Putamen (tissue), 1 donor: ENCODE results near the gene FBXW12.

Experiments
- DNase-seq: peaks from one replicate; pipeline ENCODE4 v3.0.0-alpha.2; 2016; ENCODE audit warnings: low spot score

The FBXW12 gene

GRCh38 chr3:48408823-48409281 is 36.8 kb downstream of the FBXW12 start:
- DNase-seq, result no peak

- no peak for DNase-seq
Observed at GRCh38 chr3:48409291-48410201, 37.5 kb downstream of the FBXW12 start.

- no peak for DNase-seq
Observed at GRCh38 chr3:48410205-48411040, 38.4 kb downstream of the FBXW12 start.

- no peak for DNase-seq
Observed at GRCh38 chr3:48411041-48411588, 39.1 kb downstream of the FBXW12 start.

- DNase-seq, result no peak
Observed at GRCh38 chr3:48411606-48412374, 39.8 kb downstream of the FBXW12 start.

GRCh38 chr3:48412375-48413001 is 40.5 kb downstream of the FBXW12 start:
- no peak for DNase-seq

GRCh38 chr3:48413086-48413485 is 41.1 kb downstream of the FBXW12 start:
- DNase-seq, result no peak

- no peak for DNase-seq
Observed at GRCh38 chr3:48413611-48414010, 41.6 kb downstream of the FBXW12 start.

GRCh38 chr3:48414376-48415250 is 42.6 kb downstream of the FBXW12 start:
- DNase-seq, result no peak

- DNase-seq, result no peak
Observed at GRCh38 chr3:48415251-48415953, 43.4 kb downstream of the FBXW12 start.

- DNase-seq, result no peak
Observed at GRCh38 chr3:48416091-48416505, 44.1 kb downstream of the FBXW12 start.

GRCh38 chr3:48416546-48416945 is 44.5 kb downstream of the FBXW12 start:
- DNase-seq, result no peak

GRCh38 chr3:48417529-48418108 is 45.6 kb downstream of the FBXW12 start:
- no peak for DNase-seq

GRCh38 chr3:48418140-48418539 is 46.1 kb downstream of the FBXW12 start:
- no peak for DNase-seq

GRCh38 chr3:48418651-48419050 is 46.6 kb downstream of the FBXW12 start:
- DNase-seq, result no peak

GRCh38 chr3:48419149-48419548 is 47.1 kb downstream of the FBXW12 start:
- no peak for DNase-seq

GRCh38 chr3:48419597-48419996 is 47.6 kb downstream of the FBXW12 start:
- DNase-seq, result no peak

- DNase-seq, result no peak
Observed at GRCh38 chr3:48420561-48420960, 48.5 kb downstream of the FBXW12 start.

- DNase-seq, result no peak
Observed at GRCh38 chr3:48422272-48422671, 50.3 kb downstream of the FBXW12 start.
